Stimulated activated naive B cell treated with anti-CD40 and anti-IgM and Interleukin-4, amounts not matched to agents 10 μg/mL and 1 μg/mL and 100 μg/mL, for 72 hours (primary cell): ENCODE data around the gene LGALS4.
A peak's percentile ranks its signal among the peaks of the same experiment; 100 is the strongest.
"Not testable (repeated sequence)": the region's sequence is repeated elsewhere in the genome, so short reads cannot be mapped to it uniquely, and the experiment has no call there.

Experiments used
- ATAC-seq, 2 donors: fragments of 150-1000 bp; cut with Tn5 transposase; replicated peaks; 2 replicates each; pipeline ENCODE4 v1.10.0; 2021; ENCODE audit warnings: moderate library complexity in 1 of 2
- DNase-seq: peaks from one replicate; pipeline ENCODE4 v3.0.0; 2021
- H3K27ac Mint-ChIP-seq: one replicate; pipeline ENCODE4 v1.8.0; 2022; ENCODE audit warnings: mild to moderate bottlenecking, mixed read lengths
- H3K27me3 Mint-ChIP-seq, 2 donors: one replicate each; pipeline ENCODE4 v1.8.0; 2022; ENCODE audit warnings: mixed read lengths in 2 of 2
- H3K36me3 Mint-ChIP-seq, 2 donors: one replicate each; pipeline ENCODE4 v1.8.0; 2022; ENCODE audit warnings: mixed read lengths in 2 of 2, mild to moderate bottlenecking in 1 of 2
- H3K4me1 Mint-ChIP-seq, 2 donors: one replicate each; pipeline ENCODE4 v1.8.0; 2022; ENCODE audit warnings: mixed read lengths in 2 of 2, mild to moderate bottlenecking in 1 of 2
- H3K4me3 Mint-ChIP-seq, 2 donors: one replicate each; pipeline ENCODE4 v1.8.0; 2022; ENCODE audit warnings: mild to moderate bottlenecking in 2 of 2, mixed read lengths in 2 of 2, moderate library complexity in 1 of 2
- H3K9me3 Mint-ChIP-seq, 2 donors: one replicate each; pipeline ENCODE4 v1.8.0; 2022; ENCODE audit warnings: mixed read lengths in 2 of 2, mild to moderate bottlenecking in 1 of 2

LGALS4 gene

GRCh38 chr19:38770949-38771275, 41.8 kb downstream of the LGALS4 start:
- H3K27me3 Mint-ChIP-seq, H3K36me3 Mint-ChIP-seq, H3K27ac Mint-ChIP-seq, H3K4me3 Mint-ChIP-seq, DNase-seq, H3K9me3 Mint-ChIP-seq, H3K4me1 Mint-ChIP-seq: not testable (repeated sequence)
- peak; percentile 82 to 84 for ATAC-seq

GRCh38 chr19:38770228-38770948, 42.4 kb downstream of the LGALS4 start:
- H3K36me3 Mint-ChIP-seq, H3K27ac Mint-ChIP-seq, H3K27me3 Mint-ChIP-seq, DNase-seq, H3K4me1 Mint-ChIP-seq, H3K9me3 Mint-ChIP-seq: not testable (repeated sequence)
- H3K4me3 Mint-ChIP-seq: peak overlapping the region; percentile 75 to 83
- ATAC-seq: peak; percentile 17 to 22

GRCh38 chr19:38769635-38770211, 43.0 kb downstream of the LGALS4 start:
- Mint-ChIP-seq H3K36me3 (no peaks in the 10 kb centered on the region), H3K27ac (peak overlapping the region; percentile 90)

GRCh38 chr19:38766276-38767047, 46.3 kb downstream of the LGALS4 start:
- Mint-ChIP-seq H3K36me3 (no peaks in the 10 kb centered on the region), H3K27ac (no peak overlapping the region), H3K4me3 (no peak overlapping the region), H3K27me3 (no peaks in the 10 kb centered on the region), H3K4me1 (peaks cover 9 to 13% of the 10 kb centered on the region in 2 donors), H3K9me3 (no peaks in the 10 kb centered on the region)
- DNase-seq (no peak), ATAC-seq (no peak)

More at GRCh38 chr19:38769635-38770211, 43.0 kb downstream of the LGALS4 start:
- Mint-ChIP-seq H3K4me1 (peaks cover 4 to 7% of the 10 kb centered on the region in 2 donors), H3K9me3 (no peaks in the 10 kb centered on the region), H3K27me3 (no peaks in the 10 kb centered on the region), H3K4me3 (peak overlapping the region; percentile 75 to 83)
- peak; percentile 84 for DNase-seq
- peak; percentile 87 to 93 for ATAC-seq

- no peak overlapping the region for H3K4me3 Mint-ChIP-seq
- no peak for DNase-seq
- H3K9me3 Mint-ChIP-seq: no peaks in the 10 kb centered on the region
- peaks cover 9 to 13% of the 10 kb centered on the region in 2 donors for H3K4me1 Mint-ChIP-seq
- no peaks in the 10 kb centered on the region for H3K27me3 Mint-ChIP-seq
- no peak for ATAC-seq
- no peaks in the 10 kb centered on the region for H3K36me3 Mint-ChIP-seq
- no peak overlapping the region for H3K27ac Mint-ChIP-seq
Measured at GRCh38 chr19:38765214-38765613, 47.5 kb downstream of the LGALS4 start.

DNA sequence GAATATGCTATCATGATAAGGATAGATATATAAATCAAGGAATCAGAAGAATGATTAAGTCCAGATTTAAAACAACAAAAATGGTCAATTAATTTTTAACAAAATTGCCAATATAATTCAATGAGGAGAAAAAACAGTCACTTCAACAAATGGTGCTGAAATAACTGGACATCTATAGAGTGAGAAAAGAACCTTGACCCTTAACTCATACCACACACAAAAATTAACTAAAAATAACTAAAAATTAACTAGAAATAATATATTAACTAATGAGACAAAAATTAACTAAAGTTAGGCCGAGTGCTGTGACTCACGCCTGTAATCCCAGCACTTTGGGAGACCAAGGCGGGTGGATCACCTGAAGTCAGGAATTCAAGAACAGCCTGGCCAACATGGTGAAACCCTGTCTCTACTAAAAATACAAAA, 48.9 kb downstream of the LGALS4 start:
- no peak overlapping the region for H3K27ac Mint-ChIP-seq
- DNase-seq (no peak), ATAC-seq (no peak)
- no peaks in the 10 kb centered on the region for H3K36me3 Mint-ChIP-seq
- no peak overlapping the region for H3K4me3 Mint-ChIP-seq
- H3K4me1 Mint-ChIP-seq: peaks cover 5 to 7% of the 10 kb centered on the region in 2 donors
- no peaks in the 10 kb centered on the region for H3K27me3 Mint-ChIP-seq
- no peaks in the 10 kb centered on the region for H3K9me3 Mint-ChIP-seq

DNA sequence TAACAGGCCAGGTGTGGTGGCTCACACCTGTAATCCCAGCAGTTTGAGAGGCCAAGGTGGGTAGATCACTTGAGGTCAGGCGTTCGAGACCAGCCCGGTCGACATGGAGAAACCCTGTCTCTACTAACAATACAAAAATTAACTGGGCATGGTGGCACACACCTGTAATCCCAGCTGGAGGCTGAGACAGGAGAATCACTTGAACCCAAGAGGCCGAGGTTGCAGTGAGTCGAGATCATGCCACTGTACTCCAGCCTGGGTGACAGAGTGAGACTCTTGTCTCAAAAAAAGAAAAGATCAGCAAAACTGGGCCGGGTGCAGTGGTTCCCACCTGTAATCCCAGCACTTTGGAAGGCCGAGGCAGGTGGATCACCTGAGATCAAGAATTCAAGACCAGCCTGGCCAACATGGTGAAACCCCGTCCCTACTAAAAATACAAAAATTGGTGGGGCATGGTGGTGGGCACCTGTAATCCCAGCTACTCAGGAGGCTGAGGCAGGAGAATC, 50.8 kb downstream of the LGALS4 start:
- not testable (repeated sequence) for H3K4me3 Mint-ChIP-seq, ATAC-seq, H3K27me3 Mint-ChIP-seq, H3K4me1 Mint-ChIP-seq, H3K9me3 Mint-ChIP-seq, H3K36me3 Mint-ChIP-seq, DNase-seq, H3K27ac Mint-ChIP-seq

GRCh38 chr19:38760805-38761517, 51.8 kb downstream of the LGALS4 start:
- H3K36me3 Mint-ChIP-seq, H3K9me3 Mint-ChIP-seq, H3K4me3 Mint-ChIP-seq, H3K27ac Mint-ChIP-seq, DNase-seq, ATAC-seq, H3K27me3 Mint-ChIP-seq, H3K4me1 Mint-ChIP-seq: not testable (repeated sequence)

DNA sequence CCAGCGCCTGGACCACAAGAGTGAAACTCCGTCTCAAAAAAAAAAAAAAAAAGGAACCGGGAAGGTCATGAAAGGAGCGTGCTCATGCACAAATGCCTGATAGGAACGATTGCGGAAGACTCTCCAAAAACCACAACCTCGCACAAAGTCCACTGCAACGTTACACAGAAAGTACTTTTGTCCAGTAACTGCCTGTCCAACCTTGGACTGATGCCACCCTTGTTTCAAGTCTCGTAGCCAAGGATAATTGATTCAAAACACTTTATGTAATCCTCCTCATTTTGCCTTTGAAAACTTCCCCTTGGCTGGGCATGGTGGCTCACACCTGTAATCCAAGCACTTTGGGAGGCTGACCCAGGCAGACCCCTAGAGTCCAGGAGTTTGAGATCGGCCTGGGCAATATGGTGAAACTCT, 53.1 kb downstream of the LGALS4 start:
- no peak for DNase-seq
- H3K9me3 Mint-ChIP-seq: no peaks in the 10 kb centered on the region
- H3K4me1 Mint-ChIP-seq: peaks cover 5 to 7% of the 10 kb centered on the region in 2 donors
- no peaks in the 10 kb centered on the region for H3K36me3 Mint-ChIP-seq
- H3K27ac Mint-ChIP-seq: peak overlapping the region; percentile 33
- H3K27me3 Mint-ChIP-seq: no peaks in the 10 kb centered on the region
- H3K4me3 Mint-ChIP-seq: no peak overlapping the region
- no peak for ATAC-seq

DNA sequence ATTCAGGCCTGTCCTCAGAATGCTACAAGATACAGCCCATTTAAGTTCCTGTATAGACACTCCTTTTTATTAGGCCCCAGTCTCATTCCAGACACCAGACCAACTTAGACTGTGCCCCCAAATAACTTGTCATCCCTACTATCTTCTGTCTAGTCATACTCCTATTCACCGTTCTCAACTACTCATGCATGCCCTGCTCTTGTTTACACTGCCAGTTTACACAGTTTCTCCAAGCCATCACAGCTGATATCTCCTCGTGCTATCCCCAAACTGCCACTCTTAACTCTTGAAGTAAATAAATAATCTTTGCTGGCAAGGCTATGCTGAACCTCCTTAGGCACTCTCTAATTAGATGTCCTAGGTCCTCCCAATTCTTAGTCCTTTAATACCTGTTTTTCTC, 58.5 kb downstream of the LGALS4 start:
- H3K27me3 Mint-ChIP-seq, H3K36me3 Mint-ChIP-seq, H3K27ac Mint-ChIP-seq: not testable (repeated sequence)

DNA sequence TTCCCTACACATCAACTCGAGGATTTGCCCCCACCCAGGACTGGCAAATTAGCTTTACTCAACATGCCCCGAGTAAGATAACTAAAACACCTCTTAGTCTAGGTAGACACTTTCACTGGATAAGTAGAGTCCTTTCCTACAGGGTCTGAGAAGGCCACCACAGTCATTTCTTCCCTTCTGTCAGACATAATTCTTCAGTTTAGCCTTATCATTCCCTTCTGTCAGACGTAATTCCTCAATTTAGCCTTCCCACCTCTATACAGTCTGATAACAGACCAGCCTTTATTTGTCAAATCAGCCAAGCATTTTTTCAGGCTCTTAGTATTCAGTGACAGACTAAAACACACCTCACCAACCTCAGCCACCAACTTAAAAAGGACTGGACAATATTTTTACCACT, 59.0 kb downstream of the LGALS4 start:
- H3K4me1 Mint-ChIP-seq, H3K27me3 Mint-ChIP-seq, H3K27ac Mint-ChIP-seq, H3K9me3 Mint-ChIP-seq, H3K36me3 Mint-ChIP-seq, ATAC-seq, DNase-seq, H3K4me3 Mint-ChIP-seq: not testable (repeated sequence)

More for the DNA sequence above, 58.5 kb downstream of the LGALS4 start:
- H3K4me3 Mint-ChIP-seq, DNase-seq, ATAC-seq, H3K9me3 Mint-ChIP-seq, H3K4me1 Mint-ChIP-seq: not testable (repeated sequence)
